T-cell (primary cell): ENCODE measurements around the gene NAV2. TPM values are rescaled to one million over a fixed set of nuclear protein-coding genes. Genes with fewer than 3 reads are reported as not detected.
A peak's percentile ranks its signal among the peaks of the same experiment; 100 is the strongest.
"Not testable (repeated sequence)": the region's sequence is repeated elsewhere in the genome, so short reads cannot be mapped to it uniquely, and the experiment has no call there.

Source experiments
- ATAC-seq, 4 experiments: fragments of 200-7000 bp in 3 of 4; fragments of 150-1000 bp in 1 of 4; cut with Tn5 transposase; replicated peaks in 1 of 4; 1 replicate in 3 of 4; 2 replicates in 1 of 4; pipeline ENCODE4 v1.10.0; 2021; ENCODE audit warnings: moderate library complexity in 3 of 4, mild to moderate bottlenecking in 2 of 4, moderate number of reproducible peaks in 1 of 4
- CTCF ChIA-PET, 2 donors: fragments of 300-600 bp; sonication (Branson Sonifier 250); formaldehyde crosslinking; loops; one replicate each; lab custom pipeline; 2022; ENCODE audit warnings: antibody characterized with exemption in 2 of 2; lab: Charles Lee
- POLR2A ChIA-PET, 2 donors: fragments of 300-600 bp; sonication (Branson Sonifier 250); formaldehyde crosslinking; loops; one replicate each; lab custom pipeline; 2022; ENCODE audit warnings: antibody characterized with exemption in 2 of 2; lab: Charles Lee
- DNase-seq, 35 experiments: peaks; one replicate each; pipeline versions ENCODE4 v3.0.0 to v3.0.0-alpha.2; 2013 to 2023
- H3K27ac ChIP-seq: one replicate; pipeline ENCODE4 v1.5.1; 2013; ENCODE audit warnings: low read length
- H3K27me3 ChIP-seq, 2 experiments: replicated peaks in 1 of 2; 1 replicate in 1 of 2; 2 replicates in 1 of 2; pipeline versions ENCODE4 v1.6.1 to v1.7.0; 2013; ENCODE audit warnings: low read length in 1 of 2, mixed read lengths in 1 of 2; ENCODE audit not compliant: control insufficient read depth in 2 of 2, insufficient read depth in 2 of 2; ENCODE audit errors: extremely low read depth in 1 of 2
- H3K36me3 ChIP-seq, 2 donors: 1 replicate in 1 of 2; 2 replicates in 1 of 2; pipeline versions ENCODE4 v1.6.1 to v1.7.0; 2013; ENCODE audit warnings: low read length in 1 of 2; ENCODE audit not compliant: control insufficient read depth in 2 of 2, insufficient read depth in 1 of 2; ENCODE audit errors: extremely low read depth in 1 of 2
- H3K4me1 ChIP-seq, 2 experiments: 1 replicate in 1 of 2; 2 replicates in 1 of 2; pipeline versions ENCODE4 v1.6.1 to v1.7.0; 2013; ENCODE audit warnings: low read length in 2 of 2, mixed read lengths in 1 of 2; ENCODE audit not compliant: insufficient read depth in 2 of 2, control insufficient read depth in 1 of 2; ENCODE audit errors: extremely low read depth in 1 of 2
- H3K4me3 ChIP-seq, 2 donors: 1 replicate in 1 of 2; 2 replicates in 1 of 2; pipeline versions ENCODE4 v1.5.1 to v1.7.0; 2013; ENCODE audit warnings: mild to moderate bottlenecking in 2 of 2, low read length in 1 of 2, moderate library complexity in 1 of 2; ENCODE audit not compliant: control insufficient read depth in 1 of 2; ENCODE audit errors: extremely low read depth in 1 of 2
- H3K9me3 ChIP-seq: 2 replicates; pipeline ENCODE4 v1.7.0; 2013
- H3K27ac Mint-ChIP-seq, 2 donors: one replicate each; pipeline ENCODE4 v1.8.0; 2020 to 2021; ENCODE audit warnings: mild to moderate bottlenecking in 2 of 2, mixed read lengths in 2 of 2
- H3K27me3 Mint-ChIP-seq, 2 donors: one replicate each; pipeline ENCODE4 v1.8.0; 2021 to 2022; ENCODE audit warnings: mixed read lengths in 2 of 2
- H3K36me3 Mint-ChIP-seq: one replicate; pipeline ENCODE4 v1.8.0; 2021; ENCODE audit warnings: mixed read lengths
- H3K4me1 Mint-ChIP-seq, 3 donors: one replicate each; pipeline ENCODE4 v1.8.0; 2020 to 2022; ENCODE audit warnings: mixed read lengths in 3 of 3, mild to moderate bottlenecking in 1 of 3
- H3K4me3 Mint-ChIP-seq, 3 donors: one replicate each; pipeline ENCODE4 v1.8.0; 2020 to 2022; ENCODE audit warnings: mild to moderate bottlenecking in 3 of 3, mixed read lengths in 3 of 3, moderate library complexity in 3 of 3
- H3K9me3 Mint-ChIP-seq, 3 donors: one replicate each; pipeline ENCODE4 v1.8.0; 2020 to 2022; ENCODE audit warnings: mixed read lengths in 3 of 3
- WGBS: methylation state at CpG from one replicate; pipeline ENCODE4 v1.1.5; 2013; ENCODE audit warnings: missing lambda C conversion rate; ENCODE audit not compliant: insufficient coverage; 5-methylcytosine and 5-hydroxymethylcytosine counted together
- total RNA-seq, 35 experiments: library from RNA in 6 of 35; stranded (reverse) in 6 of 35; fragments of 120-200 nt in 1 of 35; gene quantifications; one replicate each; pipeline versions ENCODE4 v1.2.1 to v1.2.4 and lab custom pipeline; 2013 to 2026

Gene NAV2
- total RNA-seq, 5 donors from 2014 or later (not counting 1 experiment from before 2014, with no cell fraction given), result 0.55 to 3.0 (median 1.8) TPM

- POLR2A ChIA-PET, H3K9me3 Mint-ChIP-seq, H3K4me3 Mint-ChIP-seq, H3K36me3 Mint-ChIP-seq, CTCF ChIA-PET, H3K27me3 ChIP-seq, H3K4me1 ChIP-seq, H3K4me1 Mint-ChIP-seq, H3K4me3 ChIP-seq, H3K27ac Mint-ChIP-seq, H3K27me3 Mint-ChIP-seq, DNase-seq, H3K27ac ChIP-seq, H3K36me3 ChIP-seq, H3K9me3 ChIP-seq, ATAC-seq: not testable (repeated sequence)
- 100% methylated on average over 1 of the region's 3 CpGs for WGBS
These were observed 182.4 kb downstream of the NAV2 start for GRCh38 chr11:19895037-19895436.

- DNase-seq, result no peak
- peaks cover 0 to 2% of the 10 kb centered on the region in 2 experiments for H3K27me3 ChIP-seq
- CTCF ChIA-PET, result interaction anchor here in 1 of 2 donors (0.8 kb wide), 1 partner anchor 891 kb away, joined by 3 read pairs; no protein-coding TSS in a partner anchor
- POLR2A ChIA-PET, result no interaction called here
- H3K27ac ChIP-seq, result no peak overlapping the region
- H3K9me3 Mint-ChIP-seq, result peaks cover 3 to 4% (median 3%) of the 10 kb centered on the region in 3 donors
- no peaks in the 10 kb centered on the region for H3K36me3 ChIP-seq
- H3K36me3 Mint-ChIP-seq, result no peaks in the 10 kb centered on the region
- no peaks in the 10 kb centered on the region for H3K4me1 Mint-ChIP-seq
- H3K27me3 Mint-ChIP-seq, result peaks cover 2 to 4% of the 10 kb centered on the region in 2 donors
- H3K27ac Mint-ChIP-seq, result no peak overlapping the region
- no peak overlapping the region for H3K4me3 Mint-ChIP-seq
- H3K9me3 ChIP-seq, result no peaks in the 10 kb centered on the region
- H3K4me1 ChIP-seq, result no peaks in the 10 kb centered on the region
- no peak overlapping the region for H3K4me3 ChIP-seq
- 100% methylated on average over 1 of the region's 5 CpGs for WGBS
- ATAC-seq, result no peak
These were observed 183.1 kb downstream of the NAV2 start for GRCh38 chr11:19895776-19896175.

GRCh38 chr11:19903620-19904069 lies 191.0 kb downstream of the NAV2 start:
- no CpG with 5 or more reads among the region's 1 CpG for WGBS
- H3K9me3 Mint-ChIP-seq, result no peaks in the 10 kb centered on the region
- H3K9me3 ChIP-seq, result no peaks in the 10 kb centered on the region
- ChIA-PET POLR2A (no interaction called here), CTCF (interaction anchor here (0.7 to 0.9 kb wide), 4 partner anchors 47 to 343 kb away, joined by 3 to 5 read pairs (median 4); no protein-coding TSS in a partner anchor)
- H3K4me3 ChIP-seq, result no peak overlapping the region
- peaks cover 0 to 4% of the 10 kb centered on the region in 2 donors for H3K27me3 Mint-ChIP-seq
- no peak overlapping the region for H3K27ac Mint-ChIP-seq
- DNase-seq (peak in 18 of 35 experiments; percentile 1 to 55 (median 14)), ATAC-seq (no peak)
- H3K27me3 ChIP-seq, result peaks cover 0 to 2% of the 10 kb centered on the region in 2 experiments
- no peak overlapping the region for H3K27ac ChIP-seq
- no peaks in the 10 kb centered on the region for H3K36me3 Mint-ChIP-seq
- H3K4me1 Mint-ChIP-seq, result no peaks in the 10 kb centered on the region
- H3K4me1 ChIP-seq, result no peaks in the 10 kb centered on the region
- no peaks in the 10 kb centered on the region for H3K36me3 ChIP-seq
- H3K4me3 Mint-ChIP-seq, result no peak overlapping the region

- H3K27me3 Mint-ChIP-seq, result no peaks in the 10 kb centered on the region
- no peak for DNase-seq
- H3K4me1 Mint-ChIP-seq, result no peaks in the 10 kb centered on the region
- no peaks in the 10 kb centered on the region for H3K36me3 Mint-ChIP-seq
- Histone ChIP-seq H3K27me3 (no peaks in the 10 kb centered on the region), H3K4me1 (no peaks in the 10 kb centered on the region), H3K27ac (no peak overlapping the region), H3K9me3 (no peaks in the 10 kb centered on the region), H3K36me3 (no peaks in the 10 kb centered on the region), H3K4me3 (no peak overlapping the region)
- WGBS, result no CpG with 5 or more reads among the region's 2 CpGs
- H3K27ac Mint-ChIP-seq, result no peak overlapping the region
- no peak overlapping the region for H3K4me3 Mint-ChIP-seq
- no peak for ATAC-seq
- H3K9me3 Mint-ChIP-seq, result no peaks in the 10 kb centered on the region
- POLR2A ChIA-PET, result no interaction called here
- CTCF ChIA-PET, result interaction anchor here in 1 of 2 donors (0.6 kb wide), 1 partner anchor 146 kb away, joined by 3 read pairs; no protein-coding TSS in a partner anchor
These were observed 192.7 kb downstream of the NAV2 start for GRCh38 chr11:19905280-19905853.

- ATAC-seq (no peak), DNase-seq (no peak)
- Mint-ChIP-seq H3K4me3 (no peak overlapping the region), H3K36me3 (no peaks in the 10 kb centered on the region), H3K27me3 (no peaks in the 10 kb centered on the region), H3K27ac (no peak overlapping the region), H3K4me1 (no peaks in the 10 kb centered on the region), H3K9me3 (no peaks in the 10 kb centered on the region)
- POLR2A ChIA-PET, result no interaction called here
- Histone ChIP-seq H3K36me3 (no peaks in the 10 kb centered on the region), H3K9me3 (no peaks in the 10 kb centered on the region), H3K27me3 (no peaks in the 10 kb centered on the region), H3K27ac (no peak overlapping the region), H3K4me1 (no peaks in the 10 kb centered on the region), H3K4me3 (no peak overlapping the region)
- no CpG with 5 or more reads among the region's 3 CpGs for WGBS
- CTCF ChIA-PET, result interaction anchor here in 1 of 2 donors (0.6 to 0.8 kb wide), 2 partner anchors 57 to 147 kb away, joined by 3 read pairs; no protein-coding TSS in a partner anchor
These were observed 193.5 kb downstream of the NAV2 start for GRCh38 chr11:19906126-19906525.

GRCh38 chr11:19907008-19907579 lies 194.5 kb downstream of the NAV2 start:
- CTCF ChIA-PET, result no interaction called here
- H3K36me3 Mint-ChIP-seq, result no peaks in the 10 kb centered on the region
- ATAC-seq, result no peak

More at GRCh38 chr11:19907008-19907579, 194.5 kb downstream of the NAV2 start:
- H3K4me3 Mint-ChIP-seq, result no peak overlapping the region
- no peak overlapping the region for H3K27ac ChIP-seq
- no peaks in the 10 kb centered on the region for H3K9me3 Mint-ChIP-seq
- no peak overlapping the region for H3K4me3 ChIP-seq
- no peaks in the 10 kb centered on the region for H3K4me1 Mint-ChIP-seq
- WGBS, result 67% methylated on average over 1 of the region's 5 CpGs
- H3K27me3 ChIP-seq, result peaks cover 0 to 2% of the 10 kb centered on the region in 2 experiments
- H3K27me3 Mint-ChIP-seq, result no peaks in the 10 kb centered on the region
- DNase-seq, result no peak
- no peak overlapping the region for H3K27ac Mint-ChIP-seq
- POLR2A ChIA-PET, result no interaction called here
- no peaks in the 10 kb centered on the region for H3K36me3 ChIP-seq
- no peaks in the 10 kb centered on the region for H3K4me1 ChIP-seq
- no peaks in the 10 kb centered on the region for H3K9me3 ChIP-seq
